GM11168 (cell line): ENCODE measurements around the gene EPB41L4B.
"Not testable (repeated sequence)": the region's sequence is repeated elsewhere in the genome, so short reads cannot be mapped to it uniquely, and the experiment has no call there.

Experiments used
- in situ Hi-C: fragments of 300-500 bp; cut with MboI; formaldehyde crosslinking; loops from one replicate; pipeline ENCODE4 v1.12.0; 2022; ENCODE audit warnings: low sequenced_read_pairs; ENCODE audit not compliant: unreplicated experiment

EPB41L4B gene

DNA sequence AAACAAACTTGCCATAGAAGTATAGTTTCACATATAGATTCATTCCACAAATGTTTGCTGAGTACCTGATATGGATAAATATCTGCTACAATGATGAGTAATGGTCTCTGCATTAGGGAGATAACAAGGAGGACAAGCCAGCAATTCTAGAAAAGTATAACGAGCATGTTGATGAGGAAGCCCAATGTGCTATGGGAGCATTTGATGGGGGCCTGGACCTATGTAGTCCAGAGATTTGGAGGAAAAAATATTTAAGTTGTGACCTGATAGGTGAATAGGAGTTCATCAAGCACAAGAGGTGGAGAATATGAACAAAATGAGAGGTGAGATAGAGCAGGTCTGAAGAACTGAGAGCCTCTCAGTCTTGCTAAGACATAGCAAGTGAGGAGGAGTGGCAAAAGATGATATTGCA lies 186.7 kb downstream of the EPB41L4B start:
- in situ Hi-C loops: no loop called here

DNA sequence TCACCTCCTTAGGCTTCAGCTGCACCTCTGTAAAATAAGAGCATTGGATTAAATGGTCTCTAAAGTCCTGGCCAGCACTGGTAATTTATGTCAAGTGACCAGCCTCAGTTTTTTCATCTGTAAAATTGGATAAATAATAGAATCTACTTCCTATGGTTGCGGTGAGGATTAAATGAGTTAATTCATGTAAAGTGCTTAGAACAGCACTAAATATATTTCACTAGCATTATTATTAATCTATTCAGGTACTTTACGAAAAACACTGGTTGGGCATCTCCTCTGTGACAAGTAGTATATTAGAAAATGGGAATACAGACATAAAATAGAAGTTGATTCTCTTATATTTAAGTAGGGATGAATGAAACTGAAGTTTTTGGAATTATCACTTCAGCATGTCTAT lies 187.3 kb downstream of the EPB41L4B start:
- in situ Hi-C loops: no loop called here

DNA sequence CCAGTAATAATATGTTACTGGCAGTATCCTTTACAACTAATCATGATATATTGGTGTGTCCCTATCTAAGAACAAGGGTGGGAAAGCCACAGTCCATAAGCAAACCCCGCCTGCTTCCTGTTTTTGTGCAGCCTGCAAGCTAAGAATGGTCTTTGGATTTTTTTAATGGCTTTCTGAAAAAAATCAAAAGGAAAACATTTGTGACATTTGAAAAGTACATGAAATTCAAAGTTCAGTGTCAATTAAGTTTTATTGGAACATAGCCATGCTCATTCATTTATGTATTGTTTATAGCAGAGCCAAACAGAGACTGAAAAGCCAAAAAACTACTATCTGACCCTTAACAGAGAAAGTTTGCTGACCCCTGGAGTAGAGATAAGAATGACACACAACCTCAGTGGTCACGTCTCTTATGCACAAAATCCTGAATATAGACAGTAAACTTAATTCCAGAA lies 188.3 kb downstream of the EPB41L4B start:
- in situ Hi-C loops: no loop called here

DNA sequence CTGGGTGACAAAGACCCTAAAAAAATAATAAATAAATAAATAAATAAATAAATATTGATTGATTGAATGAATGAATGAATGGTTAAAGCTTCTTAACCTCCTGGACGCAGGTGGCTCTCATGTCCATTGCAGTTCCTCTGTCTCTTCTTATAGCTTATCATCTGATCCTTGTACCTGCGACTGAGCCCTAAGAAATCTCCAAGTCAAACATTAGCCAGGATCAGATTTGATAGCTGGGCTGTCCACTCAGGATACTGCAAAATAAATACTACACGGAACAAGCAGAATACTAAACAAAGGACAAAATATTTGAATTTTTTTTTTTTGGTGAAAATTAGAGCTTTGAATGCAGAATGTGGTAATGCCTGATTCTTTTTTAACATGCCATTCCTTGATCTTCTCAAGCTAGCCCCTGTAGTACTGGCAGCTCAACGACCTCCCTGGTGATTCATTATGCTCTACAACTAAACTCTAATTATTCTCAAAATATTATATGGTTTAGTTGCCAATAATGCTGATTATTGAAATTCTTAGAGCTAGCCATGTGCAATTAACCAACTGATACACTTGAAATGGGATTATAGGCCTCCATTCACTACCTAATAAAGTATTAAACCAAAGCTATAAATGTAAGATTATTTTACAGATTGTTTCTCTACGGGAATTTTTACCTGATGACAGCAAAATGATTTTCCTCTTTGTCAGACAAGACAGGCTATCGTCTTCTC lies 191.2 kb downstream of the EPB41L4B start:
- in situ Hi-C loops: no loop called here

DNA sequence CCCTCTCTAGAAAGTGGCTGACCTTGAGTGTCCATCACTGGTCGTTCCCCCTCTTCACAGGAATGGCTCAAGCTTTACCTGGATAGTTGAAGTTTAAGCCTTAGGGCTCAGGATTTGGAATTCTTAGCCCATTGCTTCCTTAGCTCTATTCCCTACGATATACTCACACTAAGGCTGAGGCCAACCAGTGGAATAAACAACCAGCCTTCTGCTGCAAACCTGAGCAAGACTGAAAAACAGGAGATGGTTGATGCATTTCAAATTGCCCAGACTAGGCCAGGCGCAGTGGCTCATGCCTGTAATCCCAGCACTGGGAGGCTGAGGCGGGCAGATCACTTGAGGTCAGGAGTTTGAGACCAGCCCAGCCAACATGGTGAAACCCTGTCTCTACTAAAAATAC lies 194.2 kb downstream of the EPB41L4B start:
- in situ Hi-C loops: not testable (repeated sequence)

DNA sequence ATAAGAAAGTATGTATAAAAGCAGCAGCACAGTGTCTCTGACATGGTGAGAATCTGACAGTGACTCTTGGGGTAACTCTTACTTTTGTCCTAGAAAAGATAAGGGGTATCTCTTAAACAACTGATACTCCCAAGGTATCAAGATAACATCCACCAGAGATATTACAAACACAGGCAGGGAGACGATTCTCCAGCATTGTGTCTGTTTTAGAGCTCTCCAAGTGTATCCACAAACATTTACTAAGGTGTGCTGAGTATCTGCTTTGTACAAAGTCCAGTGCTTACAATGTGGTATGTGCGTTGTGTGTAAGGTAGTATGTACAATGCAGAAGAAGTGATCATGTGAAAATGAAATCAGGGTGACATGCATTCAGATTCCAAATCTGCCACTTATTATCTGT lies 196.7 kb downstream of the EPB41L4B start:
- in situ Hi-C loops: no loop called here

DNA sequence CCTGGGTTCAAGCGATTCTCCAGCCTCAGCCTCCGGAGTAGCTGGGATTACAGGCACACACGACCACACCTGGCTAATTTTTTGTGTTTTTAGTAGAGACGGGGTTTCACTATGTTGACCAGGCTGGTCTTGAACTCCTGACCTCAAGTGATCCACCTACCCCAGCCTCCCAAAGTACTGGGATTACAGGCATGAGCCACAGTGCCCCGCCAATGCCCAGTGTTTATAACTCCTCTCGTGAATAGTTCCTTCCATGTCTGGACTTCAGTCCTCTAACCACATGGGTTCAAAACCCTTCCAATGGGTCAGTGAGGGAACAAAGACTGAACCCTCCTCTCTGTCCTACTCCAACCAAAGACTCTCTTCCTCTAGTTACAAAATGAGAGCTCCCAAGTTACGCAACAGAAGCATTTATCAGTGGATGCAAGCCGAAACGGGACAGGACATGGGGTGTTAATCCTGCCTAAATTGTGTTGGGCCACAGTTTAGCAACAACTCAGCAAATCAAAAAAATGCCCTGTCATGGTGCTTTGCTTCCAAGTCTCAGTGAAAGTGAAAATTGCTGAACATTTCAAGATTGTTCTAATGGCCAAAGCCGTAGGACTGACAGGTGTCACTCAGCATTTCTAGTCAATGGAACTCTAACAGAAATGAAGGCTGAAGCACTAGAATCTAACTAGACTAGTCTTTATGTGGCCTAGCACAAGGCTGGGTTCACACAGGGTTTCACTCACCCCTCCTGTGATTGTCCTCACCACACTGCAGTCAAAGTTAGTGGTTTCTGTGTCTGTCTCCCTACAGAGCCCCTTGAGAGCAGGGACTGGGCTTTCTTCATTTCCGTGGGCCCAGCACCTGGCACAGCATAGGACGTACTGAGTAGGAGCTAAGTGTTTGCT lies 197.9 kb downstream of the EPB41L4B start:
- in situ Hi-C loops: no loop called here
